K562 (cell line): Measurements from ENCODE around the gene ZNF513. TPM values are rescaled to one million over a fixed set of nuclear protein-coding genes. Genes with fewer than 3 reads are reported as not detected.
A peak's percentile ranks its signal among the peaks of the same experiment; 100 is the strongest.

Source experiments
- AFF4 ChIP-seq: sonication (generic); formaldehyde crosslinking; IDR thresholded peaks from 2 replicates; pipeline ENCODE4 v1.8.0; 2023; ENCODE audit warnings: mild to moderate bottlenecking, missing genetic modification reagents
- BRF1 ChIP-seq: IDR thresholded peaks from 3 replicates; pipeline ENCODE4 v1.6.1; 2011; ENCODE audit warnings: borderline replicate concordance, mild to moderate bottlenecking; ENCODE audit not compliant: insufficient read length; ENCODE audit errors: extremely low read depth
- CREB1 ChIP-seq, 2 experiments: sonication (generic) in 1 of 2; formaldehyde crosslinking in 1 of 2; IDR thresholded peaks; 2 replicates each; pipeline versions ENCODE4 v1.6.1 to v1.8.0; 2012 to 2022; ENCODE audit warnings: inconsistent platforms in 1 of 2, mild to moderate bottlenecking in 1 of 2, missing genetic modification reagents in 1 of 2, moderate library complexity in 1 of 2
- ETV5 ChIP-seq: sonication (generic); formaldehyde crosslinking; IDR thresholded peaks from 2 replicates; pipeline ENCODE4 v1.4.0; 2020; ENCODE audit warnings: low read depth, mild to moderate bottlenecking, missing genetic modification reagents
- NR3C1 ChIP-seq: sonication (generic); formaldehyde crosslinking; IDR thresholded peaks from 2 replicates; pipeline ENCODE4 v1.8.1; 2022; ENCODE audit warnings: missing genetic modification reagents
- PCBP1 ChIP-seq: fragments of 200-400 bp; formaldehyde crosslinking; IDR thresholded peaks from 2 replicates; pipeline ENCODE4 v1.6.1; 2018; ENCODE audit warnings: mild to moderate bottlenecking, low read depth, low read length; ENCODE audit not compliant: poor library complexity, severe bottlenecking
- PML ChIP-seq: IDR thresholded peaks from 2 replicates; pipeline ENCODE4 v1.6.1; 2012; ENCODE audit warnings: low read length, inconsistent platforms
- POLR2AphosphoS2 ChIP-seq: IDR thresholded peaks from 2 replicates; pipeline ENCODE4 v1.6.1; 2012; ENCODE audit warnings: low read length, improper control_type of control experiment
- PREB ChIP-seq: sonication (generic); formaldehyde crosslinking; IDR thresholded peaks from 2 replicates; pipeline ENCODE4 v1.8.1; 2023; ENCODE audit warnings: mild to moderate bottlenecking, missing genetic modification reagents
- STAT6 ChIP-seq: sonication (generic); formaldehyde crosslinking; IDR thresholded peaks from 2 replicates; pipeline ENCODE4 v1.8.1; 2023; ENCODE audit warnings: mild to moderate bottlenecking, missing genetic modification reagents
- TBP ChIP-seq: optimal IDR thresholded peaks from 2 replicates; pipeline ENCODE3; 2011; ENCODE audit warnings: low read depth, low read length, improper control_type of control experiment
- TFAP4 ChIP-seq: sonication (generic); formaldehyde crosslinking; IDR thresholded peaks from 2 replicates; pipeline ENCODE4 v1.8.0; 2022; ENCODE audit warnings: missing genetic modification reagents, mild to moderate bottlenecking, moderate library complexity, borderline replicate concordance
- ZBTB34 ChIP-seq: fragments of 250-450 bp; sonication (Bioruptor Pico); IDR thresholded peaks from 2 replicates; pipeline ENCODE4 v1.8.0; 2021; ENCODE audit warnings: mild to moderate bottlenecking, moderate library complexity
- ZFP30 ChIP-seq: fragments of 250-450 bp; sonication (Bioruptor Pico); IDR thresholded peaks from 2 replicates; pipeline ENCODE4 v1.8.0; 2022; ENCODE audit warnings: moderate library complexity, mild to moderate bottlenecking, inconsistent platforms, borderline replicate concordance
- ZFP36 ChIP-seq: fragments of 150-350 bp; IDR thresholded peaks from 2 replicates; pipeline ENCODE4 v1.6.1; 2018; ENCODE audit warnings: low read length, low read depth; ENCODE audit not compliant: partially characterized antibody
- ZNF75A ChIP-seq: fragments of 450-650 bp; formaldehyde crosslinking; IDR thresholded peaks from 2 replicates; pipeline ENCODE4 v1.4.0; 2020; ENCODE audit warnings: mild to moderate bottlenecking
- polyA plus RNA-seq, 8 experiments: library from polyadenylated mRNA; depleted of rRNA in 4 of 8; stranded (reverse) in 5 of 8; unstranded in 3 of 8; fragments of >200 nt; fragmentation: Nextera tagmentation in 2 of 8; fragmentation: Illumina TruSeq in 1 of 8; extraction: Ambion mirVana in 2 of 8; extraction: Trizol in 1 of 8; gene quantifications; 2 replicates each; pipeline versions ENCODE4 v1.2.1 to v1.2.3, GENCODE V29; 2011 to 2014; ENCODE audit warnings: inconsistent platforms in 1 of 8, missing spikeins in 1 of 8
- total RNA-seq, 7 experiments: library from RNA; depleted of rRNA in 6 of 7; stranded (reverse); fragments of >200 nt in 6 of 7; fragmentation: Illumina TruSeq in 2 of 7; extraction: Trizol in 2 of 7; gene quantifications; 2 replicates each; pipeline versions ENCODE4 v1.2.1 to v1.2.3, GENCODE V29; 2011 to 2021; ENCODE audit warnings: low replicate concordance in 1 of 7

ZNF513 gene
- total and polyA plus RNA-seq, 9 of the 15 experiments (the other 6 are each of a cell fraction or from before 2014, with no cell fraction given), result 0.04 to 13.6 (median 4.4) TPM

GRCh38 chr2:27409321-27410073 lies 29.0 kb upstream of the ZNF513 start, which contains the start of gene PPM1G (continued):
- TF ChIP-seq TBP, result peak; percentile 87
- TF ChIP-seq BRF1, result no peak
- peak; percentile 87 for TF ChIP-seq PCBP1
- no peak for TF ChIP-seq ZFP30 (CRISPR knock-in tag)
- peak; percentile 50; the same call in 1 of the 2 replicates for TF ChIP-seq ETV5
- TF ChIP-seq ZNF75A (CRISPR knock-in tag), result peak; percentile 52; the same call in 1 of the 2 replicates
- no peak for TF ChIP-seq ZBTB34 (CRISPR knock-in tag)
- no peak for TF ChIP-seq ZFP36
- TF ChIP-seq NR3C1 (CRISPR knock-in tag), result no peak
- peak; percentile 76; the same call in 1 of the 2 replicates for TF ChIP-seq AFF4 (CRISPR knock-in tag)
- TF ChIP-seq PML, result peak; percentile 87
- peak; percentile 68; the same call in 1 of the 2 replicates for TF ChIP-seq POLR2AphosphoS2
- no peak; the same call in 1 of the 2 replicates for TF ChIP-seq STAT6
- peak; percentile 49 for TF ChIP-seq CREB1 (IDR thresholded peaks at IDR 0.05)
- peak; percentile 74 for TF ChIP-seq CREB1 (CRISPR knock-in tag; IDR thresholded peaks at IDR 0.05)
- TF ChIP-seq PREB, result 0 out of 2 replicates have a peak, but pooled peaks have one; percentile 36
- TF ChIP-seq TFAP4 (CRISPR knock-in tag), result peak; percentile 87
